ENCODE measurements around the gene GHR.

Gene GHR

GRCh38 chr5:42390115-42390514 is 33.1 kb upstream of the GHR start:
- in situ Hi-C loops (cut with HindIII; ENCODE audit: low pct_ligation_motif_present, low sequenced_read_pairs) = no loop called here
- Histone ChIP-seq H3K4me3 (ENCODE audit: low read depth, low read length) (no peak overlapping the region), H3K36me3 (replicated peaks) (no peaks in the 10 kb centered on the region), H3K27ac (no peak overlapping the region), H3K27me3 (replicated peaks) (no peaks in the 10 kb centered on the region)
- no peak for DNase-seq
- TF ChIP-seq CTCF (IDR thresholded peaks at IDR 0.05; ENCODE audit: low read depth, low read length, missing control alignments) = no peak

- no peak for TF ChIP-seq CTCF (IDR thresholded peaks at IDR 0.05; ENCODE audit: low read depth, low read length, missing control alignments)
- H3K27me3 ChIP-seq (replicated peaks) = no peaks in the 10 kb centered on the region
- no peak overlapping the region for H3K27ac ChIP-seq
- no peak overlapping the region for H3K4me3 ChIP-seq (ENCODE audit: low read depth, low read length)
- no peak for DNase-seq
- in situ Hi-C loops (cut with HindIII; ENCODE audit: low pct_ligation_motif_present, low sequenced_read_pairs) = no loop called here
- no peaks in the 10 kb centered on the region for H3K36me3 ChIP-seq (replicated peaks)
Measured at GRCh38 chr5:42392917-42393316, 30.3 kb upstream of the GHR start.

- no peaks in the 10 kb centered on the region for H3K36me3 ChIP-seq (replicated peaks)
- H3K27ac ChIP-seq = no peak overlapping the region
- DNase-seq = no peak
- H3K4me3 ChIP-seq (ENCODE audit: low read depth, low read length) = no peak overlapping the region
- H3K27me3 ChIP-seq (replicated peaks) = no peaks in the 10 kb centered on the region
- in situ Hi-C loops (cut with HindIII; ENCODE audit: low pct_ligation_motif_present, low sequenced_read_pairs) = no loop called here
- TF ChIP-seq CTCF (IDR thresholded peaks at IDR 0.05; ENCODE audit: low read depth, low read length, missing control alignments) = no peak
Measured at GRCh38 chr5:42396111-42396510, 27.1 kb upstream of the GHR start.

GRCh38 chr5:42397267-42397666 is 26.0 kb upstream of the GHR start:
- in situ Hi-C loops (cut with HindIII; ENCODE audit: low pct_ligation_motif_present, low sequenced_read_pairs) = no loop called here
- Histone ChIP-seq H3K4me3 (ENCODE audit: low read depth, low read length) (no peak overlapping the region), H3K36me3 (replicated peaks) (no peaks in the 10 kb centered on the region), H3K27ac (no peak overlapping the region), H3K27me3 (replicated peaks) (no peaks in the 10 kb centered on the region)
- DNase-seq = no peak
- no peak for TF ChIP-seq CTCF (IDR thresholded peaks at IDR 0.05; ENCODE audit: low read depth, low read length, missing control alignments)

- no peak overlapping the region for H3K4me3 ChIP-seq (ENCODE audit: low read depth, low read length)
- no peak for DNase-seq
- H3K27ac ChIP-seq = no peak overlapping the region
- in situ Hi-C loops (cut with HindIII; ENCODE audit: low pct_ligation_motif_present, low sequenced_read_pairs) = no loop called here
- TF ChIP-seq CTCF (IDR thresholded peaks at IDR 0.05; ENCODE audit: low read depth, low read length, missing control alignments) = no peak
- no peaks in the 10 kb centered on the region for H3K36me3 ChIP-seq (replicated peaks)
- H3K27me3 ChIP-seq (replicated peaks) = no peaks in the 10 kb centered on the region
Measured at GRCh38 chr5:42399702-42400101, 23.5 kb upstream of the GHR start.

- TF ChIP-seq CTCF (IDR thresholded peaks at IDR 0.05; ENCODE audit: low read depth, low read length, missing control alignments) = no peak
- H3K27me3 ChIP-seq (replicated peaks) = no peaks in the 10 kb centered on the region
- in situ Hi-C loops (cut with HindIII; ENCODE audit: low pct_ligation_motif_present, low sequenced_read_pairs) = no loop called here
Measured at GRCh38 chr5:42400474-42400873, 22.8 kb upstream of the GHR start.

More at GRCh38 chr5:42400474-42400873, 22.8 kb upstream of the GHR start:
- Histone ChIP-seq H3K36me3 (replicated peaks) (no peaks in the 10 kb centered on the region), H3K27ac (no peak overlapping the region), H3K4me3 (ENCODE audit: low read depth, low read length) (no peak overlapping the region)
- no peak for DNase-seq
